ENCODE measurements around the gene SLC18A2.

DNA sequence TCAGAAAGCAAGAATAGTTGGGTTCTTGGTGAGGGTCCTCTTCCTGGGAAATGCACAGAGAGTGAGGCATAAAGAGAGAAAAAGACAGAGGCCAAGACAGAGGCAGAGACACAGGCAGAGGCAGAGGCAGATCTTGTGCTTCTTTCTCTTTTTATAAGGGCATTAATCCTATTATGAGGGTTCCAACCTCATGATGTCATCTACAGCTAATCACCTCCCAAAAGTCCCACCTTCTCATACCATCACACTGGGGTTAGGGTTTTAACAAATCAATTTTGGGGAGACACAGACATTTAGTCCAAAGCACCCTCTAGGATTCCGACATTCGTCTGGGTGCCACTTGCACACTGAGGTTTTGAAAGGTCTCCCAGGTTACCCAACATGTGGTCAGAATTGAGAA is 25.8 kb upstream of the SLC18A2 start:
- TF ChIP-seq, protein P1, sequence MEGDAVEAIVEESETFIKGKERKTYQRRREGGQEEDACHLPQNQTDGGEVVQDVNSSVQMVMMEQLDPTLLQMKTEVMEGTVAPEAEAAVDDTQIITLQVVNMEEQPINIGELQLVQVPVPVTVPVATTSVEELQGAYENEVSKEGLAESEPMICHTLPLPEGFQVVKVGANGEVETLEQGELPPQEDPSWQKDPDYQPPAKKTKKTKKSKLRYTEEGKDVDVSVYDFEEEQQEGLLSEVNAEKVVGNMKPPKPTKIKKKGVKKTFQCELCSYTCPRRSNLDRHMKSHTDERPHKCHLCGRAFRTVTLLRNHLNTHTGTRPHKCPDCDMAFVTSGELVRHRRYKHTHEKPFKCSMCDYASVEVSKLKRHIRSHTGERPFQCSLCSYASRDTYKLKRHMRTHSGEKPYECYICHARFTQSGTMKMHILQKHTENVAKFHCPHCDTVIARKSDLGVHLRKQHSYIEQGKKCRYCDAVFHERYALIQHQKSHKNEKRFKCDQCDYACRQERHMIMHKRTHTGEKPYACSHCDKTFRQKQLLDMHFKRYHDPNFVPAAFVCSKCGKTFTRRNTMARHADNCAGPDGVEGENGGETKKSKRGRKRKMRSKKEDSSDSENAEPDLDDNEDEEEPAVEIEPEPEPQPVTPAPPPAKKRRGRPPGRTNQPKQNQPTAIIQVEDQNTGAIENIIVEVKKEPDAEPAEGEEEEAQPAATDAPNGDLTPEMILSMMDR (IDR thresholded peaks at IDR 0.05; ENCODE audit: low read depth, low read length), result no peak
- no peak for TF ChIP-seq EZH2phosphoT487 (IDR thresholded peaks at IDR 0.05; ENCODE audit: low read depth)
